WI38 (cell line): ENCODE data around the gene ANKDD1B.
A peak's percentile ranks its signal among the peaks of the same experiment; 100 is the strongest.

ENCODE experiments used
- H3K4me3 ChIP-seq: 2 replicates; pipeline ENCODE4 v1.5.1; 2011; ENCODE audit warnings: low read depth, mild to moderate bottlenecking, control low read depth, low read length
- TF ChIP-seq, protein P1 (sequence below): IDR thresholded peaks from 2 replicates; pipeline ENCODE4 v1.5.1; 2012; ENCODE audit warnings: low read depth, mild to moderate bottlenecking, control low read depth, low read length

ANKDD1B gene

DNA sequence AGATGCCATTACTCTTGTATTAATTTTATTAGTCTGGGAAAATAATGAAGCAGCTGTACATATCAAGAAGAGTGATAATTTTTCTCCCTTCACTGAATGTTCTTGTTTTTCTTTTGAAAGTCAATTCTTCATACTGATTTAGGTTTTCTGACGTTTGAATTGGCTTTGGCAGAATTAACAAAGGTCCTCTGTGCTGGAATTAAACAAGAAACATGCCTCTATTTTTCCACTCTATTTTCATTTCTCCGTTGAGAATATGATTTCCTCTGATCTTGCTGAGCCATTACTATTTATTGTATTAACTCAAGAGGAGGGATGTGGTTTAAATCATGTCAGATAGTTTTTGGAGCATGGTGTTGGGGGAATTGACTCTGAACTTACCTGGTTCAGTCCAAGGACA is 42.3 kb downstream of the ANKDD1B start:
- H3K4me3 ChIP-seq, result no peak overlapping the region
- TF ChIP-seq, protein P1, sequence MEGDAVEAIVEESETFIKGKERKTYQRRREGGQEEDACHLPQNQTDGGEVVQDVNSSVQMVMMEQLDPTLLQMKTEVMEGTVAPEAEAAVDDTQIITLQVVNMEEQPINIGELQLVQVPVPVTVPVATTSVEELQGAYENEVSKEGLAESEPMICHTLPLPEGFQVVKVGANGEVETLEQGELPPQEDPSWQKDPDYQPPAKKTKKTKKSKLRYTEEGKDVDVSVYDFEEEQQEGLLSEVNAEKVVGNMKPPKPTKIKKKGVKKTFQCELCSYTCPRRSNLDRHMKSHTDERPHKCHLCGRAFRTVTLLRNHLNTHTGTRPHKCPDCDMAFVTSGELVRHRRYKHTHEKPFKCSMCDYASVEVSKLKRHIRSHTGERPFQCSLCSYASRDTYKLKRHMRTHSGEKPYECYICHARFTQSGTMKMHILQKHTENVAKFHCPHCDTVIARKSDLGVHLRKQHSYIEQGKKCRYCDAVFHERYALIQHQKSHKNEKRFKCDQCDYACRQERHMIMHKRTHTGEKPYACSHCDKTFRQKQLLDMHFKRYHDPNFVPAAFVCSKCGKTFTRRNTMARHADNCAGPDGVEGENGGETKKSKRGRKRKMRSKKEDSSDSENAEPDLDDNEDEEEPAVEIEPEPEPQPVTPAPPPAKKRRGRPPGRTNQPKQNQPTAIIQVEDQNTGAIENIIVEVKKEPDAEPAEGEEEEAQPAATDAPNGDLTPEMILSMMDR, result no peak

DNA sequence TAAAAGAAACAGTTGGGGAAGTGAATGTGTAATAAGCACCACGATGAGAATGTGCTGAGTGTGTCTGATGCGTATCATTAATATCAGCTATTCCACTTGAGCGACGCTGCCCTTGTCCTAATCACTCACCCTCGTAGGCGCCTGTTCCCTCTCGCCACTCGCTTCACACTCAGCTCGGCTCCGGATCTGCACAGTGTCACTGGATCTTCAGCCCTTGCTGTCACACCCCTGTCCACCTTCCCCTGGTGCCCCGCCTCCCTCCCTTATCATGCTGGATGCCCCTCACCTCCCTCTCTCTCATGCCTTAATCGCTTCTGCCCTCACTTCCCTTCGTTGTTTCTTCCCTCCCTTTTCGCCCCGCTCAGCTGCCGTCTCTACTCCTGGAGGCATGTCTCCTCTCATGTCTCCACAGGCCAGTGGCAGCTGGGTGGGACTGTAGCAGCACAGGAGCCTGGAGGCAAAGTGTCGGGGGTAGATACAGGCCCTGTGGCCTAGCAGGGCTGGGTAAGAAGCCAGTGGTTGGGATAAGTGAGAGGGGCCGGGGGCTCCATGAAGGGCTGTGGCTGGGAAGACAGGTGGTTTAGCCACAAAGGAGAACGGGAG is 43.5 kb downstream of the ANKDD1B start:
- TF ChIP-seq, protein P1, result no peak

DNA sequence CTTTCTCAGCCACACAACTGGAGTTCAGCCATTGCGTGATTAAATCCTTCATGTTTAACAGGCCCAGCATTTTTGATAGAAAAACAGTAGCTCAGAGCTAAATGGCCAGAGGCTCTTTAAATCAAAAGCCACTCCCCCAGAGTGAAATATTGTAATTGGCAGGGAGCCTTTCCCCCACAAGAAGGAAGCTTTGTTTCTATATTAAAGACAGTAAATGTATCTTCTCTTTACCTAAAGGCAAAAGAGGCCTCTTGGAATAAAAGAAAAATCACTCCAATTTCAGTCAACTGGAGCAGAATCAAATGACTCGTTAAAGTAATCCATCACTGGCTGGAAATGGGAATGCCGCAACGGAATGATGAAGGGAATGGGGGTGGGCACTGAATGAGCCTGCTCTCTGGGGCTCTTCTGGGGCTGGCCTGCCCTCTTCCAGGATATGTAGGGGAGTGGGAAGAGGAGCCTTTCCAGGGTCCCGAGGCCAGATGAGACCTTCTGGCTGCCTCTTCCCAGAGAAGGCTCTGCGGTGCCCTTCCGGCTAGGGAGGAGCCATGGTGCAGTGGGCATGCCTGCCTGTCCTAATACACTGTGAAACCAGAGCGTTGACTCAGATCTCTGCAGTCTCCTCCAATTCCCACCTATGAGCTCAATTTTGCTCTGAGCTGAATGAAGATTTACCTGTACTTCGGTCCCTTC is 45.2 kb downstream of the ANKDD1B start:
- TF ChIP-seq, protein P1, result no peak
- peak overlapping the region; percentile 47 for H3K4me3 ChIP-seq

More for the DNA sequence above, 43.5 kb downstream of the ANKDD1B start:
- H3K4me3 ChIP-seq, result no peak overlapping the region

DNA sequence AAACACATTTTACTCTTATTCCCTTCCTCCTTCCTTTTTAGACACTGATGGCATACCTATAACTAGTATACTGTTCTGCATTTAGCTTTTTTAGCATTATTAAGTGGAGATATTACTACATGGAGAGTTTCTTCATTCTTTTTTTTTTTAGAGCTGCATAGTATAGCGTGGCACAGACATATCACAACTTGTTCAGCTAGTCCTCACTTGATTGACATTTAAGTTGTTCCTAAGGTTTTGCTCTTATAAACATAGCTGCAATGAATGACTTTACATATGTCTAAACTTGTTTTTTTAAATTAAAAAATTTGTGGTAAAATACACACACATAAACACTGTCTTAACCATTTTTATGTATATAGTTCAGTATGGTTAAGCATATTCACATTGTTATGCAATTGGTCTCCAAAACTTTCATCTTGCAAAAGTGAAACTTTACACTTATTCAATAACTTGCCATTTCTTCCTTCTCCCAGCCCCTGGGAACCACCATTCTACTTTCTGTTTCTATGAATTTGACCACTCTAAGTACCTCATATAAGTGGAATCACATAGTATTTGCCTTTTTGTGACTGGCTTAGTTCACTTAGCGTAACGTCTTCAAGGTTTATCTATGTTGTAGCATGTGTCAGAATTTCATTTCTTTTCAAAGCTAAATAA is 48.7 kb downstream of the ANKDD1B start:
- H3K4me3 ChIP-seq, result no peak overlapping the region
- TF ChIP-seq, protein P1, result no peak

DNA sequence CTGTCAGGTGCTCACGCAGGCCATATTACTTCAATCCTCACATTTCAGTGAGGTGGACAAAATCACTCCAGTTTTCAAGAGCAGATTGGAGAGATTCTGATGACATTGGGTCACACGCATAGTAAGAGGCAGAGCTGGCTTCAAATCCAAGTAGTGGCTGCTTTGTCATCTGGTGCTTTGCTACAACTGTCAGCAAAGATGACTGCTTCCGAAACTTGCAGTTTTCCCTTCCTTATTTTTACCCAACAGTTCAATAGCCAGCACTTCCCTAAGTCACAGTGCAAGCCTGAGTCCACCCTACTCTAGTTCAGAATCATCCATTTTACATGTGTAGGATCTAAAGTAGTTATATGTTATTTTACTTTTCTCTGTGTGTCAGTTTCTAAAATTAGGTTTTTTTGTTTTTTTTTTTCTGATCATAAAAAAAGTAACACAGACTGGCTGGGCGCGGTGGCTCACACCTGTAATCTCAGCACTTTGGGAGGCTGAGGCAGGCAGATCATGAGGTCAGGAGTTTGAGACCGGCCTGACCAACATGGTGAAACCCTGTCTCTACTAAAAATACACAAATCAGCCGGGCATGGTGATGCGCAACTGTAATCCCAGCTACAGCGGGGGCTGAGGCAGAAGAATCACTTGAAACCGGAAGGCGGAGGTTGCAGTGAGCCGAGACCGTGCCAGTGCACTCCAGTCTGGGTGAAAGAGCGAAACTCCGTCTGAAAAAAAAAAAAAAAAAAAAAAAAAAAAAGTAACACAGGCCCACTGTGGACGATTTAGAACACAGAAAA is 49.6 kb downstream of the ANKDD1B start:
- no peak overlapping the region for H3K4me3 ChIP-seq
- TF ChIP-seq, protein P1, result no peak

DNA sequence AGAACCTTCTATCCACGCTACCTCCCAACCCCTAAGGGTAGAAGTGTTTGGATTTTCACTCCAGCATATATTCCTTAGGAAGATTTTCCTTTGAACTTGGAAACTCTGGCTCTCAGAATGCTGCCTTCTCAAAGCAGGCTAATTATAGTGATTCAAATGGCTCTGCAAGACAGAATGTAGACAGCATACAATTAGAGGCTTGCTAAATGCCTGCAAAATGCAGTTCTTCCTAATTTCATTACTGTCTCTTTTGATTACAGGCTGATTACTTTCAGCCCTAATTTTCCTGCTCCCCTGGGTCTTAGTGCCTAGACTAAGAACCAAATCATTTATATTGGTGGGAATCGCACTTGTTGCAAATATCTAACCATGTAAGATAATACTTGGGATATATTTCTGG is 50.8 kb downstream of the ANKDD1B start:
- H3K4me3 ChIP-seq, result no peak overlapping the region
- TF ChIP-seq, protein P1, result no peak
